GM18505 (cell line): ENCODE measurements around the gene NPPC.

Source experiments
- ATAC-seq: cut with Tn5 transposase; IDR thresholded peaks from one replicate; pipeline ENCODE4 v1.9.1; 2021; ENCODE audit not compliant: unreplicated experiment
- POLR2A ChIP-seq: IDR thresholded peaks from 4 replicates; pipeline ENCODE4 v1.6.1; 2011; ENCODE audit warnings: borderline replicate concordance; ENCODE audit not compliant: insufficient read depth, insufficient read length; ENCODE audit errors: extremely low read depth

The NPPC gene

DNA sequence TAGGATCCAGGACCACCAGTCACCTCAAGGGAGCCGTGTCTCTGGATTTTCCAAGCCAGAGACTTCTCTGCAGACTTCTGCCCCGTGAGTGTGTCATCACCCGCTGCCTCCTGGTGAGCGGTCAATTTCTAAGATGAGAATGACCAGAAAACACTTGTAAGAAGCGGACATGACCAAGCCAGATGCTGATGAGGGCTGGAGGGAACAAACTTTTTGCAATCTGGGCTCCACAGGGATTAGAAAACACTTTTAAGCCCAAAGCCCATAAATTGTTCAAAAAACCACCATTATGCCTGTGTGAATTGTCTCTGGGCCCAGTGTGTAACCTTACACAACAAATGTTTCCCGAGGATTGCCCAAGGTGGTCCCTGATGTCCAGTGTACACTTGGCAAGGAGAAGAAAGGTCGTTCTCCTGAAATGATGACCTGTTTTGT is 5.3 kb upstream of the NPPC start:
- no peak for ATAC-seq
- TF ChIP-seq POLR2A: no peak

GRCh38 chr2:231930593-231931281 is 4.5 kb upstream of the NPPC start:
- no peak for TF ChIP-seq POLR2A
- no peak for ATAC-seq

GRCh38 chr2:231929961-231930592 is 3.9 kb upstream of the NPPC start:
- no peak for ATAC-seq
- TF ChIP-seq POLR2A: no peak

DNA sequence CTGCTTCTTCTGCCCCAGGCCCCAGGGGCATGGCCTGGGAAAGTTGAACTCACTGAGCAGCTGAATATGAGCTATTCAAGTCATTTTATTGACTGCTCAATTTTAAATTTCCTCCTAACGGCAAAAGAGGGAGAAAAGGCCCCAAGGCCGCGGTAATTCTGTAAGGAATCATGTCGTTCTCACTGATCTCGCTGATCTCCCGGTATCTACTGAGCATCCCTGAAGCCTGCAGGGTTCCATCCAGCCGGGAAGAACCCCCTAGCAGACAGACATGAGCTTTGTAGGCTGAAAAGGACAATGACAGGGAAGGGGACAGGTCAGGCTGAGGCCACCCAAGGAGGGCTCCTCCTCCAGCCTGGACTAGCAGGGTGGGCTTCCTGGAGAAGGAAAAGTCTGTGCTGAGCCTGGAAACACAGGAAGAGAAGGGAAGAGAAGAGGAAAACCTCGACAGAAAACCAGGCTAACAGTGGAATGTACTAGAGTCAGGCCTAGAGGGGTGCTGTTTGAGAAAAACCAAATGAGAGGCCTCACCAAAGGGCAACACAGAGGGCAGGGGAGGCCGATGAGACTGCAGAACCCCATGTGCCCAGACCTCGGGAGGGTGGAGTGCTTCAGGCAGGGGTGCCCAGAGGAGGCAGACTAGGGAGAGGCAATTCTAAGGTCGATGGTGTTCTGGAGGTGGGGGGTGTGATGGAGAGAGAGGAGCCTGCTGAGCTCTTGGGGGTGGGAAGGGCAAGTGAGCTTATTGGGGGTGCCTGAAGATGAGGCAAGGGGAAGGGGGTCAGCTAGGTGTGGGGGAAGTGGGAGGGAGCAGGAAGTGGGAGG is 2.9 kb upstream of the NPPC start:
- TF ChIP-seq POLR2A: no peak
- ATAC-seq: no peak

- ATAC-seq: no peak
- TF ChIP-seq POLR2A: no peak
These were observed 2.3 kb upstream of the NPPC start for GRCh38 chr2:231928481-231928880.

GRCh38 chr2:231927566-231927890 is 1.3 kb upstream of the NPPC start:
- no peak for ATAC-seq
- no peak for TF ChIP-seq POLR2A

GRCh38 chr2:231926761-231927565 is 767 bp upstream of the NPPC start:
- ATAC-seq: peak; percentile 41
- TF ChIP-seq POLR2A: no peak

- ATAC-seq: no peak
These were observed 655 bp downstream of the NPPC start for GRCh38 chr2:231925303-231926179.

GRCh38 chr2:231924889-231925275 is 1.3 kb downstream of the NPPC start:
- TF ChIP-seq POLR2A: no peak
- no peak for ATAC-seq

More at GRCh38 chr2:231925303-231926179, 655 bp downstream of the NPPC start:
- no peak for TF ChIP-seq POLR2A

GRCh38 chr2:231923951-231924888 is 2.0 kb downstream of the NPPC start:
- no peak for TF ChIP-seq POLR2A
- no peak for ATAC-seq

GRCh38 chr2:231923010-231923344 is 3.2 kb downstream of the NPPC start:
- TF ChIP-seq POLR2A: no peak
- ATAC-seq: no peak
